22Rv1 (cell line): Measurements from ENCODE around the gene CDH15.

Experiments used
- ZFX ChIP-seq: fragments of 450-650 bp; IDR thresholded peaks from 2 replicates; pipeline ENCODE4 v1.6.1; 2017; ENCODE audit warnings: antibody characterized with exemption, borderline replicate concordance
- TF ChIP-seq, protein P1 (sequence below): fragments of 450-650 bp; IDR thresholded peaks from 2 replicates; pipeline ENCODE4 v1.5.1; 2017; ENCODE audit warnings: mild to moderate bottlenecking

DNA sequence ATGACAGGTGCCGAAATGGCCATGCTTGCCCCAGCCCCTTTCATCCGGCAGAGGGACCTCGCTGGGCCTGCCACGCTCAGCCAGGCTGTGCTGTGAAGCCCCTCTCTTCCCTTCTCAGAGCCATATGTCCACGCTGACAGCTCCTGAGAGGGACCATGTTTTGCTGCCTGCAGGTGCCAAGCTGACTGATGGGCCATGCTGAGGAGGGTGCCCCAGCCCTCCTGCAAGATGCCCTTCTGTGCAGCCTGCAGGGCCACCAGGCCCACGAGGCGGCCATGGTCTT is 33.1 kb upstream of the CDH15 start:
- TF ChIP-seq, protein P1, sequence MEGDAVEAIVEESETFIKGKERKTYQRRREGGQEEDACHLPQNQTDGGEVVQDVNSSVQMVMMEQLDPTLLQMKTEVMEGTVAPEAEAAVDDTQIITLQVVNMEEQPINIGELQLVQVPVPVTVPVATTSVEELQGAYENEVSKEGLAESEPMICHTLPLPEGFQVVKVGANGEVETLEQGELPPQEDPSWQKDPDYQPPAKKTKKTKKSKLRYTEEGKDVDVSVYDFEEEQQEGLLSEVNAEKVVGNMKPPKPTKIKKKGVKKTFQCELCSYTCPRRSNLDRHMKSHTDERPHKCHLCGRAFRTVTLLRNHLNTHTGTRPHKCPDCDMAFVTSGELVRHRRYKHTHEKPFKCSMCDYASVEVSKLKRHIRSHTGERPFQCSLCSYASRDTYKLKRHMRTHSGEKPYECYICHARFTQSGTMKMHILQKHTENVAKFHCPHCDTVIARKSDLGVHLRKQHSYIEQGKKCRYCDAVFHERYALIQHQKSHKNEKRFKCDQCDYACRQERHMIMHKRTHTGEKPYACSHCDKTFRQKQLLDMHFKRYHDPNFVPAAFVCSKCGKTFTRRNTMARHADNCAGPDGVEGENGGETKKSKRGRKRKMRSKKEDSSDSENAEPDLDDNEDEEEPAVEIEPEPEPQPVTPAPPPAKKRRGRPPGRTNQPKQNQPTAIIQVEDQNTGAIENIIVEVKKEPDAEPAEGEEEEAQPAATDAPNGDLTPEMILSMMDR: no peak
- TF ChIP-seq ZFX: no peak
